Stimulated activated CD8-positive, alpha-beta memory T cell treated with anti-CD3 and anti-CD28 coated beads, Interleukin-4, amount 100 ng/mL, for 24 hours (primary cell): ENCODE data around the gene ARMC9.
"Not testable (repeated sequence)": the region's sequence is repeated elsewhere in the genome, so short reads cannot be mapped to it uniquely, and the experiment has no call there.

ENCODE experiments used
- DNase-seq: peaks from one replicate; pipeline ENCODE4 v3.0.0-alpha.2; 2020; ENCODE audit warnings: low read depth

The ARMC9 gene

DNA sequence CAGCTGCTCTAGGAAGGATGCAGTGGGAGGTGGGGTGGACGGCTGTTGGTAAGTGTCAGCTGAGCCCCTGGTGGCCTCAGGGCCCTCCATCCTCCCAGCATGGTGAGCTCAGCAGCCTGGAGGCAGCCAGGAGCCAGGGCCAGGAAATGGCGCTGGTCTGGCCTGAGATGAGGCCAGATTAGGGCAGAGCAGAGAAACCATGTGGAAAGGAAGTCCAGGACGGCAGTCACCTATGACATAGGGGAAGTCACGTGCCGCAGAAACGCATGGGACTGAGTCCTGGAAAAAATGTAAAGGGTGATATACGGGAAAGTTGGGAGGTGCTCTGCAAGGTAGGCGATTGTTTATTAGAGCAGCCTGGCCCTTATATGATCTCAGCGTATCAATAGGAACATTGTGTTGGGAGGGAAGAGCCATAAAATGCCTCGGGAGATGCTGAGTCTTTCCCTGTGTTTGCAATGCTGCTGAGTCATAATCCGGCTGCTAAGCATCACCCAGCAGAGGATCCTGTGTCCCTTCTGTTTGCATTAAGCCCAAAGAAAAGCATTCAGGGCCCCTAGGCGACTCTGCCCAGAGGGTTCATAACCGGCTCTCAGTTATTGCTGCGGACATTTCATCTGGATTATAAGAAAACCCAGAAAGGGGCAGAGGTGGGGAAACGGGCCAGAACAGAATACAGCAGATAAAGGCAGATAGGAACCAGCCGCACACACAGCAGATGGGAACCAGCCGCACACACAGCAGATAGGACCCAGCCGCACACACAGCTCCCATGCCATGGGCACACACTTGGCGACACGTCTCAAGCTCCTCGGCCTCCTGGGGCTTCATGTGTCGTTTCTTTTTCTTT is 166.8 kb downstream of the ARMC9 start:
- DNase-seq = no peak

DNA sequence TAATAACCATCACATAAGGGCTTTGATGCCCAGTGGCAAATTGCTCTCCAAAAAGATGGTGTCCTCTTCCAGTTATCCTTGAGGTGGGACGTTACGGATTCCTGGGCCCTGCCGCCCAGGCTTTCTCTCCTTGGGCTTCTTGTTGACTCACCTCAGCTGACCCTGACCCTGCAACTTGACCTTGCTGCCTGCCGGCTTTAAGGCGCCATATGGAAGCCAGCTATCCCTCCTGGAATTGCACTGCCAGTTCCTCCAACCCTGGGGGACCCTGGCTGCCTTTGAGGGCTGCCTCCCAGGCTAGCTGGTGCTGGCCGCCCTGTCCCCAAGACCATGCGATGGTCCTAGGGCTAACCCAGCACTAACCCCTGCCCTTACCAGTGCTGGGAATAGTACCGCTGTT is 168.7 kb downstream of the ARMC9 start:
- no peak for DNase-seq

DNA sequence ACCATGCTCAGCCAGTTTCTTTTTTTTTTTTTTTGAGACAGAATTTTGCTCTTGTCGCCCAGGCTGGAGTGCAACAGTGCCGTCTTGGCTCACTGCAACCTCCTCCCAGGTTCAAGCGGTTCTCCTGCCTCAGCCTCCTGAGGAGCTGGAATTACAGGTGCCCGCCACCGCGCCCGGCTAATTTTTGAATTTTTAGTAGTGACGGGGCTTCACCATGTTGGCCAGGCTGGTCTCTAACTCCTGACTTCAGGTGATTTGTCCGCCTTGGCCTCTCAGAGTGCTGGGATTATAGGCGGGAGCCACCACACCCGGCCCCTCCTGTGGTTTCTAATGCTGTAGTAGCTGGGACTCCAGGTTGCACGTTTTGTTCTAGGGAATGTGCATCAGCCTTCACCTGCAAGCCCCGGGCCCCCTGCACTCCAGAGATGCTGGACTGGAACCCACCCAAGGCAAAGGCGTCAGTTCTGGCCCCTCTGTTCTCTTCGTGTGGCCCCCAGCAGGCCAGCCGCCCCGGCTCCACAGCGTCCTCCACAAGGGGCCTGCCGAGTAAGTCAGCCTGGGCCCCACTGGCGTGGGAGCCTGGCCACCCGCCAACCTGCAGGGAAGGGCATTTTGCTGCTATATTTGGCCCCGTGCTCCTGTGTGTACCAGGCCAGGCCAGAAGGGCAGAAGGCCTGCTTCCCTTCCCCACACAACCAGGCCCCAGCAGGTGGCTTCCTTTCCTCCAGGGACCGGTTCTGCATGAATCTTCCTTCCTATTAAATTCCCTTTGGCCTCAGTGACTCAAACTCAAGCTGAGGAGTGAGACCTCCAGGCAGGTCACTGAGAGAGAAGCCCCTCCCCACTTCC is 171.4 kb downstream of the ARMC9 start:
- DNase-seq = no peak

DNA sequence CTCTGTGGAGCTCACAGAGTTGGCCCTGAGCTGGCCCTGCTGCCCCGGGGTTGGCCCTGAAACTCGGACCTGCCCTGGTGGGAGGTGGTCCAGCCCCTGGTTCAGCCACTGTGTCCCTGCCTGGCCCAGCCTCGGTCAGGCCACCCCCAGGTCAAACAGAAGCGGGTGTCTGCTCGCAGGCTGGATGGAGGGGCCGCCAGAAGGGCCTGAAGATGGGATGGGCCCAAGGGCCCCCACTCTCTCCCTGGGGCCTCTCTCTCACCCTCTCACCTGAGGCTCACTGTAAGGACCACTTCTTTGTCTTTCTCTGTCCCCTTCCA is 172.0 kb downstream of the ARMC9 start:
- DNase-seq = no peak

DNA sequence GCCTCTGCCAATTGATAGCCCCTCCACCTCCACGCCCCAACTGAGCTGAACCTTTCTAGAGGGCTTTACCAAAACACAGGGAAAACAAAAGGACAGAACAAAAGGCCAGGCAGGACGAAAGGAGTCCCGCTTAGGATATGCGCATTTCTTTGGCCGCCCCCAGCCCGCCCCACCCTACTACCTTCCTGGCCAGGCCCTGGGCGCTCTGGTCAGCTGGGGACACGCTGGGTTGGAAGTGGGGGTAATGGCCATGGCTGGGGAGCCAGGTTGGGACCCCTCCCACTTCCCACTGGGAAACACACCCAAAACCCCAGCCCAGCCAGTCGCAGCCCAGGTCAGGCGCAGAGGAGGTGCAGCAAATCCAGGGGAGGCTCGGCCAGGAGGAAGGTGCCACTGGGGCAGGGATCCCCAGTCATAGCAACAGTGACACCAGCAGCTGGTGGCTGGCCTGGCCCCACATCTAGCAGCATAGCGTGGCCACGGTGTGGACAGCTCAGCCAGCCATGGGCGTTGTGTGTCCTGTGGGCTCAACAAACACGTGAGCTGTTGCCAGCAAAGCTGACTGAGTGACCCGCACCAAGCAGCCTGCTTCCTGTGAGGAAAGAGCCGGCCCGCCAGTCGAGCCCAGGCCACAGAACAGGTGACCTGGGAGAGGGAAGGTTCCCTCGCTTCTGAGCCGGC is 172.5 kb downstream of the ARMC9 start:
- DNase-seq = no peak

DNA sequence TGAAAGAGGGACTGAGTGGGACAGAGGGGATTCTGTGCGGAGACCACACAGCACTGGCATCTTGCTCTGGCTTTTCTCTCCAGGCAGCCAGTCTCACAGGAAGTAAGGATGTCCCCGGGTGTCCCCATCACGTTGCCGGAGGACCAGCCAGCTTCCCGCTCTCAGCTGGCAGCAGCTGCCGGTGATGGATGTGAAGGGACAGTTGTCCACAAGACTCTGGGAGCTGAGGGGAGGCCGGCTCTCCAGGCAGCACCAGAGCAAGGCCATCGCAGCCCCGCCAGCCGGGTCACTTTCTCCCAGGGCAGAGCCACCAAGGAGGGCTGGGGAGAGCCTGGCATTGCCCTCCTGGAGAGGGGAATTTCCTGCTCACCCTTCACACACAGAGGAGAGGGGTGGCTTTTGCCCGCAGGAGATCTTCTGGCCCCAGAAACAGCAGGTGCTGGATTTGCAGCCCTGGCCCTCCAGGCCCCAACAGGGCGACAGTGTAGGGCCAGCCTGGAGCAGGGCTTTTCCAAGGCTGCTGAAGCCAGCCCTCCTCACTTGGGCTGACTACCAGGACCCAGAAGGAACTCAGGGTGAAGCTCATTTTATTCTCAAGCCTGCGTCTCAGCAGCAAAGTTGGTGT is 173.1 kb downstream of the ARMC9 start:
- no peak for DNase-seq

DNA sequence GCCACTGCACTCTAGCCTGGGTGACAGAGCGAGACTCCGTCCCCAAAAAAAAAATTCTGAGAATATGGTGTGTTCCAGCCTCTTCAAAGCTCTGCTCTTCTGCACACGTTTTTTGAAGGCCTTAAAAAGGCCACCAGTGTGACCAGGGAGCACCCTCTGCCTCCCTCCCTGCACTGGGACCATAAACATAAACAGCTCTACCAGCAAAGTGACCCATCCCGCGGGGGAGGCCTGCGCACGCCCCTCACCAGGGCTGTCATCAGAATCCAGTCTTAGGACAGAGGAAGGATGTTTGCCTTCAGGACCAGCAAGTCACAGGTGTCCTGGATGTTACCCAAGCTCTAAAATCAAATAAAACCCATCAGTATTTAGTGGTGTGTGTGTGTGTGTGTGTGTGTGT is 173.9 kb downstream of the ARMC9 start:
- DNase-seq = no peak

DNA sequence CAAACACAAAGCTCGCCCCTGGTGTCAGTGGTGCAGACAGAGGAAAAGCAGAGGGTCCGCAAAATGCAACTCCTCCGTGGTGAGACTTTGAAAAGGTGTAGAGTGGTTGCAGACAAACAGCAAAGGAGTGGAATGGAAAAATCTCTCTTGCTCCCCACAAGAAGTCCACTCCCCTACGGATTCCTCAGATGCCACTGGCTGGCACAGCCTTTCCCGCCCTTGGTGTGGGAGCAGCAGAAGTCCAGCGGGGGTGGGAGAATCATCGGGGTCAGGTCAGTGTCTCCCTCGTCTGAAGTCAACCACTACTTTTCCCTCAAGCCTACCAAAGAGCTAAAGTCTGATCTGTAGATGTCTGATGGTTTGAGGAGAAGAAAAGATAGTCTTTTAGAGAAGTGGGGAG is 174.8 kb downstream of the ARMC9 start:
- DNase-seq = no peak

DNA sequence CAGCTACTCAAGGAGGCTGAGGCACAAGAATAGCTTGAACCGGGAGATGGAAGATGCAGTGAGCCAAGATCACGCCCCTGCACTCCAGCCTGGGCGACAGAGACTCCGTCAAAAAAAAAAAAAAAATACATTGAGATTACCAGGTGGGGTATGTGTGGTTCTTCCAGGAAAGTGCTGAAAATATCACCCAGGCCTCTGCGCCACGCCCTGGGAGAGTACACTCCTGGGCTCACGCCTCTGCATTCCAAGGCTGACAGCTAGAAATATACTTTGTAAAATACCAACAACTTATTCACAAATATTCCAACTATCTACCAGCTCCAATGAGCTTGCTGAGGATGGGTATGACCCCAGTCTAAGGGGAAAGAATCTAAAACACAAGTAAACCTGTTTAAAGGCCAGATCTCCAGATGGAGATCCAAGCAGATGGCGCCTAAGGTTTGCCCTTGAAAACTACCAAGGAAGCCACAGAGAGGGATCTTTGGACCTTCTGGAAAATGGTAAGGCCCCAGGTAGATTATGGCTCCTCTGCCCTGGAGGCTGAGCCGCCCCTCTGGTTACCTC is 175.4 kb downstream of the ARMC9 start:
- DNase-seq = no peak

DNA sequence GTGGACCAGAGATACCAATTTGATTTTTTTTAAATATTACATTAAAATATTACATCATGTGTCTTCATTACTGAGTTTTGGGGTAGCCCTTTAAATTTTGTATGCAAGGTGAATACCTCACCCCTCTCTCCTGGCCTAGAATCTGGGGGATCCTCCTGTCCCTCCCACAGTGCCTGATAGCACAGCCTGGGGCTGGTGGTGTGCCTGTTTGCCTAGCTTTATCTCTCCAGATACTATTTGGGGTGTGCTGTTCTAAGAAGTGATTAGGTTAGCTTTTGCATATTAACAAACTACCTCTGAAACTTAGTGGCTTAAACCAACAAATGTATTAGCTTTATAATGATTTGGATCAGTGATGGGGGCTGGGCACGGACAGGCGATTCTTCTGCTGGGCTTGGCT is 176.3 kb downstream of the ARMC9 start:
- no peak for DNase-seq

DNA sequence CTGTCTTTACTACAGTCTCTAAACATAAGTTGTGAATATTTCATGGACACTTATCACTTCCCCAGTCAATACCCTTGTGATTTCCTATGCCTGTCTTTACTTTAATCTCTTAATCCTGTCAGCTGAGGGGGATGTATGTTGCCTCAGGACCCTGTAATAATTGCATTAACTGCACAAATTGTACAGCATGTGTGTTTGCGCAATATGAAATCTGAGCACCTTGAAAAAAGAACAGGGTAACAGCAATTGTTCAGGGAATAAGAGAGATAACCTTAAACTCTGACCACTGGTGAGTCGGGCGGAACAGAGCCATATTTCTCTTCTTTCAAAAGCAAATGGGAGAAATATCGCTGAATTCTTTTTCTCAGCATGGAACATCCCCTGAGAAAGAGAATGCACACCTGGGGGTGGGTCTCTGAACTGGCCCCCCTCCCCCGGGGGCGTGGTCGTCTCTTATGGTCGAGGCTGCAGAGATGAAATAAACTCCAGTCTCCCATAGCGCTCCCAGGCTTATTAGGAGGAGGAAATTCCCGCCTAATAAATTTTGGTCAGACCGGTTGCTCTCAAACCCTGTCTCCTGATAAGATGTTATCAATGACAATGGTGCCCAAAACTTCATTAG is 177.7 kb downstream of the ARMC9 start:
- not testable (repeated sequence) for DNase-seq

DNA sequence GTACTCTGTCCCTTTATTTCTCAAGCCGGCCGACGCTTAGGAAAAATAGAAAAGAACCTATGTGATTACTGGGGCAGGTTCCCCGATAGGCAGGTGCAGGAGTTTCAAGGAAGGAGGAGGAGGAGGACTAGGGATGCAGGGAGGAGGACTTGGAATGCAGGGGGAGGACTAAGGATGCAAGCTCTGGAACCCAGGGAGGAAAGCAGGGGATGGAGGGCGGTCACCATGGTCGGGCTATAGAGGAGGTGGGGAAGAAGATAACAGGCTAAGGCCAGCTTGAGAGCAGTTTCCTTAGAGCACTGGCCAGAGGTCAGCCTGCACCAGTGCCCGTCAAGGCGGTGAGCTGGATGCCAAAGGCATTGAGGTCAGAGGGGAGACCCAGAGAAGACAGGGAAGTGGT is 178.4 kb downstream of the ARMC9 start:
- DNase-seq = no peak

DNA sequence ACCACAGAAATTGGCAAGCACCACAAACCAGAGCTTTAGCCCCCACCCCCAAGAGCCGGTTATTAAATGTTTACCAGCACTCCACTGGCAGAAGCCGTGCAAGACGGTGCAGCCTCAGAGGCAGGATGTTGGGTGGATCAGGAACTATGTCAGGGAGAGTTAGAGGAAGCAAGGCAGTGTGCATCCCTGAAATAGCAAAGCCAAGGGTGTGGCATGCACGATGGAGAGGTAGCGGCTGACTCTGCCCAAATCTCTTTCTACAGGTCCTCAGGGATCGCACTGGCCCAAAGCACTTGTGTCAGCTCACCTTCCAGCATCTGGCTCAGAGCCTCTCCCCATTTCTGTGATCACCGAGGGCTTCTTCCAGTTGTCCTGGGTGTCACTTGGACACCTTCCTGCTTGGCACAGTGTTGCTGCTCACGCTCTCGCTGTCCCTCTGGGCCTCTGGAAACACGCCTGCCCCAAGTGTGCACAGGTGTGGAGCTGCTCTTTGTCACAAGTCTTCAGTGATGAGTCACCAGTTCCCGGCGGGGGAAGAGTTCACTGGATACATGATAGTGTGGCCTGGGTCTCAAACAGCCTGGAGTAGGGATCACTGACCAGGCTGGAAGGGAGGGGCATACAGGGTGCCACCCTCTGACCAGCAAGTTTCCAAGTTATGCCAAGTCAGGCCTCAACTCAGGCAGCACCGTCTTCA is 179.7 kb downstream of the ARMC9 start:
- no peak for DNase-seq

DNA sequence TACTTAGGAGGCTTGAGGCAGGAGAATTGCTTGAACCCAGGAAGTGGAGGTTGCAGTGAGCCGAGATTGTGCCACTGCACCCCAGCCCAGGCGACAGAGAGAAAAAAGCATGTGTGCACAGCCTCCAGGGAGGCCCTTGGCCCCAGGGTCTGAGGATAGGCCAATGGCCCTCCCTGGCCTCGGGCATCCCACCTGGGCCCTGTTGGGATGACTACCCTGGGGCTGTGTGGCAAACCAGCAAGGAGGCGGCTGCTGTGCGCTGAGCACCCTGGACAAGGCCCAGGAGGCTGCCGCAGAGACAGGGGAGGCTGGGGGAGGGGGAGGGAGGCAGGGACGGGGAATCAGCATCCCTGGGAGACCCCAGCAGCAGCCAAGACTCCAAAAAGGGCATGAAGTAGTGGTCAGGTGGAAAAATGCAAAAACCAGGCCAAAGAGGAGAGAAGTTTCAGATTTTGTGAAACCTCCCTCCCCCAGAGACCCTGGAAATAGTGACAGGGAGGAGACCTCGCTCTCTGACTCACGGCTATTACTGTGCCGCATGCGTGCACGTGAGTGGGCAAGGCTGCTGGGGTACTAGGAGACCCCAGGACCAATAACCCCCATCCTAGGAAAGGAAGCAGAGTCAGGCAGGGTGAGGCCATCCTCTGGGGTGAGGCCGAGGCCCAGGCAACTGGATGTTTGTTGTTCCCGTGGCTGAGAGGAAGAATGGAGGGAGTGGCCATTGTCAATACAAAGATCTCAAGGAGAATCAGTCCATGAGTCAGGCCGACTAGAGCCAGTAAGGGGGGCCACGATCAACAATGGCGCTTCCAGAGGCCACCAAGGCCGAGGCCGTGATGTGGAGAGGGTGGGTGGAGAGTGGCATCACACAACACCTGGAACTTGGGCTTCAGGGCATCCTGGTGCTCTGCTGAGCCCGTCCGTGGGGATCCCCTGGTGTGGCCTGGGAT is 181.1 kb downstream of the ARMC9 start:
- DNase-seq = no peak

DNA sequence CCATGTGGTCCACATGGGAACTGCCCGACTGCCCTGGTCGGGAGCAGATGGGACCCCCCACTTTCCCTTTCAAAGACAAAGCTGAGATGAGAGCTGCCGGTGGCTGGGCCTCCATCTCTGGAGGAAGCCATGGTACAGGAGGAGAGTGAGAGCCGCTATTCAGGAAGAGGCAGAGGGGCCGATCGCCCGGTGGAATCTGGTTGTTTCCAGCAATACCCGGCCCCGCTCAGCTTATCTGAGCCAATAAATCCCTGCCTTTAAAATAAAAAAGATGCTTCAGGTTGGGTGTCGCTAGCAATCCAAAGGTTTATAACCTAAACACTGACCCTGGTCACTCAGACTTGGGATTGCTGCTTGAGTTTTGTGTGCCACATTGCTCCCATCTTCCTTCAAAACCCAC is 181.9 kb downstream of the ARMC9 start:
- no peak for DNase-seq

DNA sequence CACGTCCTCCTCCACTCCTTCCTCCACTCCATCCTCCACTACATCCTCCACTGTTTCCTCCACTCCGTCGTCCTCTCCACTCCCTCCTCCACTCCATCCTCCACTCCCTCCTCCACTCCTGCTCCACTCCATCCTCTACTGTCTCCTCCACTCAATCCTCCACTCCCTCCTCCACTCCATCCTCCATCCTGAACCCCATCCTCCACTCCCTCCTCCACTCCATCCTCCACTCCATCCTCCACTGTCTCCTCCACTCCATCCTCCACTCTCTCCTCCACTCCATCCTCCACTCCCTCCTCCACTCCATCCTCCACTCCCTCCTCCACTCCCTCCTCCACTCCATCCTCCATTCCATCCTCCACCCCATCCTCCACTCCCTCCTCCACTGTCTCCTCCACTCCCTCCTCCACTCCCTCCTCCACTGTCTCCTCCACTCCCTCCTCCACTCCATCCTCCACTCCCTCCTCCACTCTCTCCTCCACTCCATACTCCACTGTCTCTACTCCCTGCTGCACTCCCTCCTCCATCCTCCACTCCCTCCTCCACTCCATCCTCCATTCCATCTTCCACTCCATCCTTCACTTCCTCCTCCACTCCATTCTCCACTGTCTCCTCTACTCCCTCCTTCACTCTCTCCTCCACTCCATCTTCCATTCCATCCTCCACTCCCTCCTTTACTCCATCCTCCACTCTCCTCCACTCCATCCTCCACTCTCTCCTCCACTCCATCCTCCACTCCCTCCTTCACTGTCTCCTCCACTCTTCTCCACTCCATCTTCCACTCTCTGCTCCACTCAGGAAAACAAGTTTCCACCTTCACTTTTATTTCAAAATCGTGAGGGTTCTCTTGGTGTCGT is 182.8 kb downstream of the ARMC9 start:
- no peak for DNase-seq

DNA sequence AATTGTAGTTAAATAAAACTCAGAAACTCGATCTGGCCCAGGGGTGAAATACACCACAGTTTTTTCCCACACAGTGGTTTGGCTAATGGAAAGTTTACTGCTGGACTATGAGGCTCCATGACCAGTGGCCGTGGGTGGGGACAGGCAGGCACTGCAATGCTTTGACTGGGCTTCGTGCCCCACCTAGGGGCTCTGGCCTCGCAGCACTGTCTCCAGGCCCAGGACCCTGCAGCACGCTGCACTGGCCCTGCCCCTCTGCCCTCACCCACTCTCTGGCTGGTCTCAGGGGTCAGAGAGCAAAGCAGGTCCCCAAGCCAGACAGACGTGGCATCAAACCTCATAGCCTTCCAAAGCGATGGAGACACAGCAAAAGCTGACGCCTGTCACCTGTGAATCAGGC is 183.7 kb downstream of the ARMC9 start:
- DNase-seq = no peak

DNA sequence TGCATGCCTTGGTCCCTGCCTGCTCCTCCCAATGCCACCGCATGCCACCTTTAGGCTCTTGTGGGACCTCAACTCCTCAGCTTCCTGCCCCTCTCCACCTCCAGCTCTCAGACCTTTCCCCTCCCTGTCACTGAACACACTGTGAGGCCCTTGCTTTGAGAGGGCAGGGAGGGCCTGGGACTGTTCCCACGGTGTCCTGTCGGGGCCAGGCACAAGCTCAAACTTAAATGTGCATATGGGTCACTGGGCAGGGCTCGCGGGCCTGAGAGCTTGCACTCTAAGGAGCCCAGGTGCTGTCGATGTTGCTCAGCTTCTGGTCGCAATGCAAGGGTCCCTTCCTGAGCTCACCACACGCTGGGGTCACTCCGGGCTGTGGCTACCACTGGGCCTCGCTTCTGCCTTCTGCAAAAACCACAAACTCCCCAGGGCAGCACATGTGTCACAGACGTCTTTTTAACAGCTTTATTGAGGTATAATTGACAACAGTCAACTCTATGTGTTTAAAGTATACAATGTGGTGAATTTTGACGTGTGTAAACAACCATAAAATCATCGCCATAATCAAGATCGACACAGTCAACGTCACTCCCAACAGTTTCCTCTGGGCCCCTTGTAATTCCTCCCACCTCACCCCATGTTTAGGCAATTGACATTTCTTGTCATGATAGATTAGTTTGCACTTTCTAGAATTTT is 185.1 kb downstream of the ARMC9 start:
- no peak for DNase-seq
